Sigmoid colon (tissue), 7 donors: ENCODE results near the gene STEAP1B. TPM values are rescaled to one million over a fixed set of nuclear protein-coding genes. Genes with fewer than 3 reads are reported as not detected.
"Not testable (repeated sequence)": the region's sequence is repeated elsewhere in the genome, so short reads cannot be mapped to it uniquely, and the experiment has no call there.

Experiments
- DNase-seq: peaks from one replicate; pipeline ENCODE4 v3.0.0-alpha.2; 2019
- H3K27ac ChIP-seq, 4 donors: fragments of 200-600 bp; sonication (generic); one replicate each; pipeline ENCODE4 v1.5.1; 2016 to 2019; ENCODE audit warnings: mild to moderate bottlenecking in 1 of 4
- H3K27me3 ChIP-seq, 3 donors: fragments of 200-600 bp; sonication (generic); one replicate each; pipeline ENCODE4 v1.5.1; 2019; ENCODE audit warnings: mild to moderate bottlenecking in 1 of 3
- H3K36me3 ChIP-seq, 4 donors: fragments of 200-600 bp; sonication (generic); one replicate each; pipeline ENCODE4 v1.5.1; 2016 to 2019
- H3K4me1 ChIP-seq, 4 donors: fragments of 200-600 bp; sonication (generic); one replicate each; pipeline ENCODE4 v1.5.1; 2017 to 2019
- H3K4me3 ChIP-seq, 4 donors: fragments of 200-600 bp; sonication (generic); one replicate each; pipeline ENCODE4 v1.5.1; 2017 to 2019; ENCODE audit warnings: mild to moderate bottlenecking in 2 of 4, moderate library complexity in 1 of 4
- H3K9me3 ChIP-seq, 4 donors: fragments of 200-600 bp in 3 of 4; sonication (generic) in 3 of 4; one replicate each; pipeline versions ENCODE4 v1.5.1 to v1.6.1; 2013 to 2019
- EP300 ChIP-seq, 4 donors: sonication (generic); formaldehyde crosslinking; IDR thresholded peaks; one replicate each; pipeline ENCODE4 v1.6.1; 2017; ENCODE audit warnings: antibody characterized with exemption in 4 of 4
- POLR2A ChIP-seq, 2 donors: fragments of 450-650 bp; IDR thresholded peaks; one replicate each; pipeline ENCODE4 v1.6.1; 2016; ENCODE audit warnings: antibody characterized with exemption in 2 of 2, mild to moderate bottlenecking in 2 of 2, moderate library complexity in 2 of 2
- POLR2AphosphoS5 ChIP-seq, 4 donors: sonication (generic); formaldehyde crosslinking; IDR thresholded peaks; one replicate each; pipeline ENCODE4 v1.6.1; 2017; ENCODE audit warnings: antibody characterized with exemption in 4 of 4
- WGBS, 2 donors: extraction: QIAGEN DNeasy Blood & Tissue Kit; methylation state at CpG; one replicate each; pipeline ENCODE4 v1.1.7; 2013; 5-methylcytosine and 5-hydroxymethylcytosine counted together
- intact Hi-C: fragments of 100-400 bp; cut with DNase I; formaldehyde crosslinking; loops from one replicate; pipeline ENCODE4 v1.15.1; 2023
- polyA plus RNA-seq, 3 donors: library from polyadenylated mRNA; stranded (reverse); fragments of 200-250 nt; gene quantifications; one replicate each; pipeline ENCODE4 v1.2.3, GENCODE V29; 2013
- total RNA-seq, 4 donors: library from RNA; depleted of rRNA; stranded (reverse); fragments of >200 nt; gene quantifications; one replicate each; pipeline ENCODE4 v1.1.0, GENCODE V29; 2016
- TF ChIP-seq, protein P1 (sequence below), 4 experiments: fragments of 450-650 bp in 3 of 4; fragments of 200-600 bp in 1 of 4; IDR thresholded peaks; one replicate each; pipeline ENCODE4 v1.5.1; 2016 to 2019; ENCODE audit warnings: antibody characterized with exemption in 4 of 4, mild to moderate bottlenecking in 3 of 4, moderate library complexity in 2 of 4
- donor health status: healthy with polysubstance abuse.
- donor health status: Bipolar disorder and iron deficiency.
- donor health status: healthy.

Gene STEAP1B
- total and polyA plus RNA-seq, 7 donors = 0.33 to 2.1 (median 1.3) TPM; not detected in 1

DNA sequence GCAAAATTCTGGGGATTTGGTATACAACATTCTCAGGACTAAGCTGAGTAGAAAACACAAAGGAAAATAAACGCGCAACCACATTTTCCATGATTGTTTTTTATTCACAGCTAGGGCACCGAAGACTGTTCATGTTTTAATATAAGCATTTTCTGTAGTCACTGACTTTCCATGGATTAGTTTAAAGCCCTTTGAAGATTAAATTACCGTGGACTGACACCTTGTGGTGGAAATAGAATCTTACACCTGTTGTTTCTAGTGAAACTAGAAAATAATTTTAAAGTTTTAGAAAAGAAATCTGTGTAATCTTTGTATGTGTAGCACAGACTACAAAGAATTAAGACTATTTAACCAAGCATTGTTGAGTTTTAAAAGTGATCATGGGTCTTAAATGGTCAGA is 1.3 kb upstream of the STEAP1B start:
- H3K9me3 ChIP-seq, DNase-seq, H3K4me1 ChIP-seq, H3K4me3 ChIP-seq, H3K36me3 ChIP-seq, intact Hi-C loops, H3K27ac ChIP-seq: not testable (repeated sequence)
- 23% methylated on average over 4 of the region's 4 CpGs for WGBS, 2 donors
- H3K27me3 ChIP-seq = peaks cover 0 to 29% (median 0%) of the 10 kb centered on the region in 3 donors
- TF ChIP-seq, protein P1, sequence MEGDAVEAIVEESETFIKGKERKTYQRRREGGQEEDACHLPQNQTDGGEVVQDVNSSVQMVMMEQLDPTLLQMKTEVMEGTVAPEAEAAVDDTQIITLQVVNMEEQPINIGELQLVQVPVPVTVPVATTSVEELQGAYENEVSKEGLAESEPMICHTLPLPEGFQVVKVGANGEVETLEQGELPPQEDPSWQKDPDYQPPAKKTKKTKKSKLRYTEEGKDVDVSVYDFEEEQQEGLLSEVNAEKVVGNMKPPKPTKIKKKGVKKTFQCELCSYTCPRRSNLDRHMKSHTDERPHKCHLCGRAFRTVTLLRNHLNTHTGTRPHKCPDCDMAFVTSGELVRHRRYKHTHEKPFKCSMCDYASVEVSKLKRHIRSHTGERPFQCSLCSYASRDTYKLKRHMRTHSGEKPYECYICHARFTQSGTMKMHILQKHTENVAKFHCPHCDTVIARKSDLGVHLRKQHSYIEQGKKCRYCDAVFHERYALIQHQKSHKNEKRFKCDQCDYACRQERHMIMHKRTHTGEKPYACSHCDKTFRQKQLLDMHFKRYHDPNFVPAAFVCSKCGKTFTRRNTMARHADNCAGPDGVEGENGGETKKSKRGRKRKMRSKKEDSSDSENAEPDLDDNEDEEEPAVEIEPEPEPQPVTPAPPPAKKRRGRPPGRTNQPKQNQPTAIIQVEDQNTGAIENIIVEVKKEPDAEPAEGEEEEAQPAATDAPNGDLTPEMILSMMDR (IDR thresholded peaks at IDR 0.05) = peak in 1 of 4 experiments; percentile 19

DNA sequence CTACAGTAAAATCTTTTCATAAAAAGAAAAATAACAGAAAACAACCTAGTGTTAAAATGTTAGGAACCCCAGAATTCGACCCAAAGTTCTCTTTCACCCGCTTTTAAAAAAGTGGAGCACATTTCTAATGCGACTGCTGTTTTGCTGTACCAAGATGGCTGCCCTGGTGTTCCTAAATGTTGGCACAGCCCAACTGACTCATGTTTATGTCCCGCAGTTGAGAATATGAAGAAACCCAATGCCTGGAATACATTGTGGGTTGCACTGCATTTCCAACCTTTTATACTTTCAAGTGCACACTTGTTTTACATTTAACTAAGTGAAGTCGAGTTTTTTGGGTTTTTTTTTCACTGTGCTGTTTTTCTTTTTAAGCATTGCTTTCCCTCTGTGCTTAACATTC is 944 bp downstream of the STEAP1B start:
- no peak for DNase-seq
- H3K9me3 ChIP-seq = no peaks in the 10 kb centered on the region
- H3K4me3 ChIP-seq = no peak overlapping the region
- H3K36me3 ChIP-seq = no peaks in the 10 kb centered on the region
- 88 to 92% methylated on average over 5 of the region's 5 CpGs for WGBS, 2 donors
- H3K27me3 ChIP-seq = peaks cover 0 to 25% (median 0%) of the 10 kb centered on the region in 3 donors
- TF ChIP-seq, protein P1 (IDR thresholded peaks at IDR 0.05) = no peak
- TF ChIP-seq POLR2AphosphoS5 (IDR thresholded peaks at IDR 0.05) (no peak), EP300 (IDR thresholded peaks at IDR 0.05) (no peak), POLR2A (IDR thresholded peaks at IDR 0.05) (no peak)
- H3K27ac ChIP-seq = no peak overlapping the region
- intact Hi-C loops = no loop called here
- no peaks in the 10 kb centered on the region for H3K4me1 ChIP-seq

DNA sequence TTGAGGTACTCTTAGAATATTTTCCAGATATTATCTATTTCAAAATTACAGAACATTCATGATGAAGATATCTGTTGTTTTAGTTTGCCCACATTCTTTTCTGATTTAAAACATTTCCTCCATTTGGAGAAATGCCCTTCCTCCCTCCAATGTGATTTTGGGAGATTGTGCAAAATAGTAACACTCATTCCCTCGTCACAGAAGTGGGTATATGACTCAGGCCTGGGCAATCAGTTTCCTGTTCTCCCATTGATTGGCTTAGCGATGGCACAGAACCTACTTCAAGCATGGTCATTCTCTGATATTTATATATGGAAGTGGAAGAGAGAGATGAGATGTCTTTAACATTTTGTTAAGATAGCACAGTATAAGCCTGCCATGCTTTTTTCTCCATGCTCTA is 3.1 kb downstream of the STEAP1B start:
- H3K4me1 ChIP-seq, H3K9me3 ChIP-seq, intact Hi-C loops, H3K36me3 ChIP-seq, H3K4me3 ChIP-seq, H3K27ac ChIP-seq, DNase-seq: not testable (repeated sequence)
- peaks cover 0 to 16% (median 0%) of the 10 kb centered on the region in 3 donors for H3K27me3 ChIP-seq
- 49 to 77% methylated on average over 2 of the region's 2 CpGs for WGBS, 2 donors

DNA sequence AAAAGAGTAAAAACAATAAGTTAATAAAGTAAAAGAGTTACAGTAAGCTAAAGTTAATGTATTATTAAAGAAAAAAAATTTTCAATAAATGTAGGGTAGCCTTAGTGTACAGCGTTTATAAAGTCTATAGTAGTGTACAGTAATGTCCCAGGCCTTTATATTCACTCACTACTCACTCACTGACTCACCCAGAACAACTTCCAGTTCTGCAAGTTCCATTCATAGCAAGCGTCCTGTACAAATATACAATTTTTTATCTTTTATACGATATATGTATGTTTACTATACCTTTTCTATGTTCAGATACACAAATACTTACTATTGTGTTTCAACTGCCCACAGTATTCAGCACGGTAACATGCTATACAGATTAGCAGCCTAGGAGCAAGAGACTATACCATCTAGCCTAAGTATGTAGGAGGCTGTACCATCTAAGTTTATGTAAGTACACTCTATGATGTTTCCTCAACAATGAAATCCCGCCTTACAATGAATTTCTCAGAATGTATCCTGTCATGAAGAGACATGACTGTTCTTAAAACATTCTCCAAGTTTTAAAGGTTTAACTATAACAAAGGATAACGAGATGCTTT is 3.6 kb downstream of the STEAP1B start:
- DNase-seq, H3K9me3 ChIP-seq, H3K36me3 ChIP-seq, H3K4me3 ChIP-seq, intact Hi-C loops, H3K27ac ChIP-seq, H3K4me1 ChIP-seq: not testable (repeated sequence)
- WGBS, 2 donors = 85 to 86% methylated on average over 5 to 6 of the region's 6 CpGs
- H3K27me3 ChIP-seq = peaks cover 0 to 13% (median 0%) of the 10 kb centered on the region in 3 donors

DNA sequence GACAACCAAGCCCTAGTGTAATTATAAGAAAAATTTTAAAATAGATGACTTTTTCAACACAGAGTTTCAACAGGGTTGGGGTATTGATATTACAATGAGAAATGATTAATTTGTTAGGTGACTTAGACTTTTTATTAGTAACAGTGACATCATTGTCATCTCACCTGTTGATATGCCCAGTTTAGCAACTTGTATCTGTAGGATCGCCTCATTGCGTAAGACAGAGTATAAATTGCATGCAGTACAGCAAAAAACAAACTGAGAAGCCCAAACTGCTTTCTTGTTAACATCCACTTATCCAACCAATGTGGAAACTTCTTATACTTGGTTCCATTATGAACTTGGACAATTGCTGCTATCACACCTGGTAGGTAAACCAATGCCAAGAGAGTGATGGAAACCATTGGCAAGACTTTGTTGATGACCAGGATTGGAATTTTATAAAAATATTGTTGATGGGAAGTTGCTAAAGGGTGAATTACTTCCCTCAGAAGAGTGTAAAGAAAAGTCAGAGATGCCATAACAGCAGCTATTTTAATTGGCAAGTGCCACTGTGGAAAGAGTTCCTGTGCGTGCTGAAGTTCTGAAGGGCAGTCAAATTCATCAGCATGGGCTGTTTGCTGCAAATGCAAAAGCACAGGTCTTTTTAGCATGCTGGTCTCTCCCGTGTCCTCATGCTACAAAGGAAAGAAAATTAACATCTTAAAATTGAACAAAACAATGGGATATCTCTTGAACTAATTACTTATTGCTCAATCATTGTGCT is 6.6 kb downstream of the STEAP1B start:
- WGBS, 2 donors = 89 to 94% methylated on average over 4 of the region's 4 CpGs
- H3K4me3 ChIP-seq, H3K27me3 ChIP-seq, intact Hi-C loops, H3K9me3 ChIP-seq, DNase-seq, H3K36me3 ChIP-seq, H3K27ac ChIP-seq, H3K4me1 ChIP-seq: not testable (repeated sequence)

DNA sequence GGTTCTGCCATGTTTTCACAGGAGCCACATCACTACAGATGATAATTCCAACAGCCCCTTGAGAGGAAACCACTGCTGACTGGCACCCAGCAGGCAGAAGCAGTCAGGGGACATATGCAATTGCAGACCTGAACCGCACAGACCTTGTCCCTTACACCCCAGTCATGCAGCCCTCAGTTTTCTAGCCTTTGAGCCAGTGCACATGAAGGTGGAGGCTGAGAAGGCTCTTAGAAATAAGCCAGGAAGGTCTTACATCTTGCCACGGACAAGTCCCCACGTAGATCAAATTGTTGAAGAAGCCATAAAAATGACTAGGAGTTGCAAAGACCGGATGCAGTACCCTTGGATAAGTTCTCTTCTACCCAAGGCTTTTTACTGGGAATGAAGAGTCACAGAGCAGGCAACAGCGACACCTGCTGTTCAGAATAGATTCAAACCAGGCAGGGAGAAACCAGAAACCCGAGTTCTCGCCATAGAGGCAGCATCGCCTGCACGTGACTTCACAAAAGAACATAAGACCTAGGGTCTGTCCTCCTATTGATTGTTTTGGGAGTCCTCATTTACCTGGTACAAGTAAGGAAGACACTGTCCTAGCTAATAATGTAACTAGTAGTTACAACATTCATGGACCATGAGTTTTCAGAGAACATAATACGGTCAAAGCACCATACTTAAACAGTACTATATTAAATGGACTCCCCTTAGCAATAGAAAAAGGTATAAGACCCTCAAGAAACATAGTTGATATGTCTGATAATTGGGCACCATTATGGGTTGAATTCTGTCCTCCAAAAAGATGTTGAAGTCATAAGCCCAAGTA is 11.1 kb downstream of the STEAP1B start:
- TF ChIP-seq POLR2AphosphoS5 (IDR thresholded peaks at IDR 0.05) (no peak), POLR2A (IDR thresholded peaks at IDR 0.05) (no peak)
- TF ChIP-seq, protein P1 (IDR thresholded peaks at IDR 0.05) = peak in 3 of 4 experiments; percentile 72 to 90 (median 79)
- intact Hi-C loops = loop anchor here (1.0 kb wide), 1 partner anchor 379 kb away; no protein-coding TSS in a partner anchor
- 17 to 20% methylated on average over 10 of the region's 10 CpGs for WGBS, 2 donors
- no peak overlapping the region for H3K27ac ChIP-seq
- DNase-seq = peak; percentile 76
- no peaks in the 10 kb centered on the region for H3K4me1 ChIP-seq
- no peaks in the 10 kb centered on the region for H3K27me3 ChIP-seq
- H3K4me3 ChIP-seq = no peak overlapping the region
- H3K9me3 ChIP-seq = no peaks in the 10 kb centered on the region
- no peaks in the 10 kb centered on the region for H3K36me3 ChIP-seq
